ENCODE data around the gene UBE3C.
"Not testable (repeated sequence)": the region's sequence is repeated elsewhere in the genome, so short reads cannot be mapped to it uniquely, and the experiment has no call there.

GRCh38 chr7:157251817-157252216, 113.1 kb downstream of the UBE3C start:
- TF ChIP-seq CTCF (IDR thresholded peaks at IDR 0.05; ENCODE audit: low read length); EZH2phosphoT487 (IDR thresholded peaks at IDR 0.05; ENCODE audit: low read length); EZH2 (optimal IDR thresholded peaks at IDR 0.05; ENCODE audit: low read depth, low read length): not testable (repeated sequence)

All from MM.1S (cell line).